WTC11 (cell line): ENCODE results near the gene POLD4. TPM values are rescaled to one million over a fixed set of nuclear protein-coding genes. Genes with fewer than 3 reads are reported as not detected.

ENCODE experiments used
- ATAC-seq: fragments of 200-7000 bp; cut with Tn5 transposase; 2 replicates; pipeline ENCODE4 v1.10.0; 2021; ENCODE audit warnings: mild to moderate bottlenecking, moderate library complexity
- CTCF ChIA-PET: fragments of 300-600 bp; sonication (Branson Sonifier 250); formaldehyde crosslinking; loops from one replicate; lab custom pipeline; 2021; ENCODE audit warnings: antibody characterized with exemption; lab: Charles Lee
- POLR2A ChIA-PET: fragments of 350-600 bp; sonication (Branson Sonifier 250); formaldehyde crosslinking; loops from one replicate; lab custom pipeline; 2021; ENCODE audit warnings: antibody characterized with exemption; lab: Charles Lee
- DNase-seq: peaks from one replicate; pipeline ENCODE4 v3.0.0; 2021; ENCODE audit warnings: low spot score
- H3K27ac Mint-ChIP-seq: 2 replicates; pipeline ENCODE4 v1.8.0; 2021; ENCODE audit warnings: mixed read lengths
- H3K27me3 Mint-ChIP-seq: 2 replicates; pipeline ENCODE4 v1.8.0; 2021; ENCODE audit warnings: low read depth, mild to moderate bottlenecking, moderate library complexity, mixed read lengths
- H3K36me3 Mint-ChIP-seq: 2 replicates; pipeline ENCODE4 v1.8.0; 2021; ENCODE audit warnings: mixed read lengths
- H3K4me1 Mint-ChIP-seq: 2 replicates; pipeline ENCODE4 v1.8.0; 2022; ENCODE audit warnings: mixed read lengths
- H3K4me3 Mint-ChIP-seq: 2 replicates; pipeline ENCODE4 v1.8.0; 2021; ENCODE audit warnings: mild to moderate bottlenecking, moderate library complexity, mixed read lengths
- H3K9me3 Mint-ChIP-seq: 2 replicates; pipeline ENCODE4 v1.8.0; 2021; ENCODE audit warnings: mixed read lengths
- CREB1 ChIP-seq: sonication (generic); formaldehyde crosslinking; IDR thresholded peaks from 2 replicates; pipeline ENCODE4 v1.8.0; 2023; ENCODE audit warnings: mild to moderate bottlenecking, missing genetic modification reagents
- CREM ChIP-seq: sonication (generic); formaldehyde crosslinking; IDR thresholded peaks from 2 replicates; pipeline ENCODE4 v1.8.1; 2022; ENCODE audit warnings: mild to moderate bottlenecking, missing genetic modification reagents, moderate library complexity
- ELF4 ChIP-seq: sonication (generic); formaldehyde crosslinking; IDR thresholded peaks from 2 replicates; pipeline ENCODE4 v1.8.1; 2022; ENCODE audit warnings: low read depth, mild to moderate bottlenecking, moderate library complexity, missing genetic modification reagents
- ETV6 ChIP-seq: sonication (generic); formaldehyde crosslinking; IDR thresholded peaks from 2 replicates; pipeline ENCODE4 v1.8.1; 2022; ENCODE audit warnings: mild to moderate bottlenecking, missing genetic modification reagents
- GABPB1 ChIP-seq: sonication (generic); formaldehyde crosslinking; IDR thresholded peaks from 2 replicates; pipeline ENCODE4 v1.8.1; 2023; ENCODE audit warnings: mild to moderate bottlenecking, missing genetic modification reagents
- IRF2 ChIP-seq: sonication (generic); formaldehyde crosslinking; IDR thresholded peaks from 2 replicates; pipeline ENCODE4 v1.8.0; 2022; ENCODE audit warnings: low read depth, missing genetic modification reagents, borderline replicate concordance
- JAZF1 ChIP-seq: fragments of 250-450 bp; sonication (Bioruptor Pico); IDR thresholded peaks from 2 replicates; pipeline ENCODE4 v1.9.0; 2021; ENCODE audit warnings: moderate library complexity, mild to moderate bottlenecking, inconsistent platforms
- JUN ChIP-seq: sonication (generic); formaldehyde crosslinking; IDR thresholded peaks from 2 replicates; pipeline ENCODE4 v1.8.0; 2023; ENCODE audit warnings: mild to moderate bottlenecking, missing genetic modification reagents
- MXD4 ChIP-seq: fragments of 250-450 bp; sonication (Bioruptor Pico); IDR thresholded peaks from 2 replicates; pipeline ENCODE4 v1.8.0; 2021; ENCODE audit warnings: mild to moderate bottlenecking, moderate library complexity, borderline replicate concordance
- MYBL2 ChIP-seq: sonication (generic); formaldehyde crosslinking; IDR thresholded peaks from 2 replicates; pipeline ENCODE4 v1.8.1; 2023; ENCODE audit warnings: mild to moderate bottlenecking, moderate library complexity, missing genetic modification reagents
- NFYB ChIP-seq: sonication (generic); formaldehyde crosslinking; conservative IDR thresholded peaks from 2 replicates; pipeline ENCODE4 v1.8.0; 2022; ENCODE audit warnings: low read depth, missing genetic modification reagents
- NR1H2 ChIP-seq: sonication (generic); formaldehyde crosslinking; IDR thresholded peaks from 2 replicates; pipeline ENCODE4 v1.9.0; 2021; ENCODE audit warnings: mild to moderate bottlenecking, moderate library complexity, missing genetic modification reagents
- ZNF219 ChIP-seq: sonication (generic); formaldehyde crosslinking; IDR thresholded peaks from 2 replicates; pipeline ENCODE4 v1.8.0; 2023; ENCODE audit warnings: missing genetic modification reagents, mild to moderate bottlenecking, borderline replicate concordance
- ZNF263 ChIP-seq: sonication (generic); formaldehyde crosslinking; IDR thresholded peaks from 2 replicates; pipeline ENCODE4 v1.8.1; 2022; ENCODE audit warnings: low read depth, mild to moderate bottlenecking, moderate library complexity, missing genetic modification reagents
- total RNA-seq: library from RNA; stranded (reverse); gene quantifications from 3 replicates; pipeline ENCODE4 v1.2.3, GENCODE V29; 2021
- TF ChIP-seq, protein P1 (sequence below): fragments of 200-600 bp; IDR thresholded peaks from 2 replicates; pipeline ENCODE4 v1.8.0; 2022; ENCODE audit warnings: antibody characterized with exemption
- TF ChIP-seq, protein P2 (sequence below): sonication (generic); formaldehyde crosslinking; IDR thresholded peaks from 2 replicates; pipeline ENCODE4 v1.8.0; 2022; ENCODE audit warnings: mild to moderate bottlenecking, missing genetic modification reagents
- TF ChIP-seq, protein P3 (sequence below): fragments of 250-450 bp; sonication (Bioruptor Pico); IDR thresholded peaks from 2 replicates; pipeline ENCODE4 v2.1.2; 2022; ENCODE audit warnings: mild to moderate bottlenecking, moderate library complexity
- TF ChIP-seq, protein P4 (sequence below): fragments of 250-450 bp; sonication (Bioruptor Pico); IDR thresholded peaks from 2 replicates; pipeline ENCODE4 v1.9.0; 2021; ENCODE audit warnings: mild to moderate bottlenecking
- TF ChIP-seq, protein P5 (sequence below): sonication (generic); formaldehyde crosslinking; IDR thresholded peaks from 2 replicates; pipeline ENCODE4 v1.8.1; 2023; ENCODE audit warnings: mild to moderate bottlenecking, missing genetic modification reagents
- TF ChIP-seq, protein P6 (sequence below): fragments of 250-450 bp; sonication (Bioruptor Pico); IDR thresholded peaks from 2 replicates; pipeline ENCODE4 v1.8.0; 2021; ENCODE audit warnings: mild to moderate bottlenecking
- TF ChIP-seq, protein P7 (sequence below): fragments of 250-450 bp; sonication (Bioruptor Pico); IDR thresholded peaks from 2 replicates; pipeline ENCODE4 v1.9.0; 2021; ENCODE audit warnings: mild to moderate bottlenecking, borderline replicate concordance

Gene POLD4
- total RNA-seq, 1 experiment from 2014 or later, result 30.3 TPM

DNA sequence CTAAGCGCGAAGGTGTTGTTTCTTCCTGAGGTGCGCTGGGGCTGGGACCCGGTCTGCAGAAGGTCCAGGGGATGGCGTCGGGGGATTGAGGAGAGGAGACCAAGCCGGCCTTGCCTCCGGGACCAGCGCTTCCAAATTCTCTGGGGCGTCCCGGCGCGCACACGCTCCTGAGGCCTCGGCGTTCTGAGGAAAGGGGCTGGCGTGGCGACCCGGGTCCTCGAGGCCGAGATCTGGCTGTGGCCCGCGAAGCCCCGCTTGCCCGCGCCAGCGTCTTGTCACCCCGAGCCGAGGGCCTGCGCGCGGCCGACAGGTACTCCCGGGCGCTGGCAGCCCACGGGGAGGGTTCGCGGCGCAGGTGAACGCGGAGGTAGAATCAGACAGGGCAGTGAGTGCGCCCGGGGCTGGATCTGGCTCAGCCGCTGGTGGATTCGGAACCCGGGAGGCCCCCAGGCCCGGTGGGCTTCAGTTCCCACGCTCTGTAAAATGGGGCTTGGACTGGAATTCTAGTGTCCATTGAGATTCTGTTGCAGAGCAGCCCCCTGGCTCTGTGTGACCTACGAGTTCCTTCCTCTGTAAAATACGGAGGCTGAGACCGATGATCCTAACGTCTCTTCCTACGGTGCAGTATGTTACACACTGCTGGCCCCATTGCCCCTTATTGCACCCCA, 35.3 kb downstream of the POLD4 start (continued):
- TF ChIP-seq, protein P1, sequence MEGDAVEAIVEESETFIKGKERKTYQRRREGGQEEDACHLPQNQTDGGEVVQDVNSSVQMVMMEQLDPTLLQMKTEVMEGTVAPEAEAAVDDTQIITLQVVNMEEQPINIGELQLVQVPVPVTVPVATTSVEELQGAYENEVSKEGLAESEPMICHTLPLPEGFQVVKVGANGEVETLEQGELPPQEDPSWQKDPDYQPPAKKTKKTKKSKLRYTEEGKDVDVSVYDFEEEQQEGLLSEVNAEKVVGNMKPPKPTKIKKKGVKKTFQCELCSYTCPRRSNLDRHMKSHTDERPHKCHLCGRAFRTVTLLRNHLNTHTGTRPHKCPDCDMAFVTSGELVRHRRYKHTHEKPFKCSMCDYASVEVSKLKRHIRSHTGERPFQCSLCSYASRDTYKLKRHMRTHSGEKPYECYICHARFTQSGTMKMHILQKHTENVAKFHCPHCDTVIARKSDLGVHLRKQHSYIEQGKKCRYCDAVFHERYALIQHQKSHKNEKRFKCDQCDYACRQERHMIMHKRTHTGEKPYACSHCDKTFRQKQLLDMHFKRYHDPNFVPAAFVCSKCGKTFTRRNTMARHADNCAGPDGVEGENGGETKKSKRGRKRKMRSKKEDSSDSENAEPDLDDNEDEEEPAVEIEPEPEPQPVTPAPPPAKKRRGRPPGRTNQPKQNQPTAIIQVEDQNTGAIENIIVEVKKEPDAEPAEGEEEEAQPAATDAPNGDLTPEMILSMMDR, result no peak; the same call in 1 of the 2 replicates
- TF ChIP-seq JUN (CRISPR knock-in tag), result no peak
- TF ChIP-seq NR1H2 (CRISPR knock-in tag), result no peak
- no peak for TF ChIP-seq JAZF1
- TF ChIP-seq, all 79 proteins: peak for 8

DNA sequence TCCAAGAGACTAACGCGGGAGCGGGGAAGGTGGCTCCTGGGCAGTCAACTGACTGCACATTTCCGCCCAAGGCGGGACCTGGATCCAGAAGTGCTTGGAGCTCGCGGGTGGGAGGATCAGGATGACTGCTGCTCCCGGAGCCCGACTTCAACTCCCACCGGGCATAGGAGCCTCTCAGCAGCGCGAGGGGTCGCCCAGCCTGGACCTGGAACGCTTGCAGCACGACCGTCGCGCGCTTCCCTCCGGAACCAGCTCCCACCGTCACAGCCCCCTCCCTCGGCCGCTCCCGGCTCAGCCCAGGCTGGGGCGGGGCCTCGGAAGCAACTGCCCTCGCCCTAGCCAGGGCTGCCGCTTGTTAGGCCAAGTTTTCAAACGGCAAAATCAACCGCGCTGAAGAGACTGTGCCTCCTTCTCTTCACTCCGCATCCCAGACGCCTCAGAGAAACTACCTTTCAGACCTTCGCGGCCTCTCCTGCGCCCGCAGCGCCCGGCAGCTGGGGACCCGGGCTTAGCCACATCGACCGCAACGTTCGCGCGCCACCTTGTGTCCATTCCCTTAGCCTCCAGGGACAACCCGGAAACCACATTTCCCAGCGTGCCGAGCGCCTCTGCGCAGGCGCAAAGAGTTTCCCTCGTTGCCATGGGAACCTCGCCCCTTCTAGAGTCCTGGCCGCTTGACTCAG, 36.0 kb downstream of the POLD4 start:
- ATAC-seq (peak; percentile 83), DNase-seq (peak; percentile 99)
- Mint-ChIP-seq H3K4me3 (peak overlapping the region; percentile 91), H3K27ac (peak overlapping the region; percentile 96), H3K36me3 (no peaks in the 10 kb centered on the region), H3K27me3 (peaks cover 41% of the 10 kb centered on the region), H3K9me3 (no peaks in the 10 kb centered on the region), H3K4me1 (peaks cover 5% of the 10 kb centered on the region)
- POLR2A ChIA-PET, result interaction anchor here (0.6 to 1.4 kb wide), 6 partner anchors 15 to 121 kb away, joined by 3 to 10 read pairs (median 4); partner anchors contain the start of genes GRK2, POLD4 and SSH3
- CTCF ChIA-PET, result interaction anchor here (0.5 to 5.4 kb wide), 57 partner anchors 9 to 1322 kb away, joined by 3 to 122 read pairs (median 5); partner anchors contain the start of genes AIP, ANKRD13D, CLCF1 and GRK2
- TF ChIP-seq IRF2 (CRISPR knock-in tag), result no peak
- no peak for TF ChIP-seq CREB1 (CRISPR knock-in tag)
- TF ChIP-seq, protein P2, sequence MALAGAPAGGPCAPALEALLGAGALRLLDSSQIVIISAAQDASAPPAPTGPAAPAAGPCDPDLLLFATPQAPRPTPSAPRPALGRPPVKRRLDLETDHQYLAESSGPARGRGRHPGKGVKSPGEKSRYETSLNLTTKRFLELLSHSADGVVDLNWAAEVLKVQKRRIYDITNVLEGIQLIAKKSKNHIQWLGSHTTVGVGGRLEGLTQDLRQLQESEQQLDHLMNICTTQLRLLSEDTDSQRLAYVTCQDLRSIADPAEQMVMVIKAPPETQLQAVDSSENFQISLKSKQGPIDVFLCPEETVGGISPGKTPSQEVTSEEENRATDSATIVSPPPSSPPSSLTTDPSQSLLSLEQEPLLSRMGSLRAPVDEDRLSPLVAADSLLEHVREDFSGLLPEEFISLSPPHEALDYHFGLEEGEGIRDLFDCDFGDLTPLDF (CRISPR knock-in tag), result no peak
- TF ChIP-seq, protein P3, sequence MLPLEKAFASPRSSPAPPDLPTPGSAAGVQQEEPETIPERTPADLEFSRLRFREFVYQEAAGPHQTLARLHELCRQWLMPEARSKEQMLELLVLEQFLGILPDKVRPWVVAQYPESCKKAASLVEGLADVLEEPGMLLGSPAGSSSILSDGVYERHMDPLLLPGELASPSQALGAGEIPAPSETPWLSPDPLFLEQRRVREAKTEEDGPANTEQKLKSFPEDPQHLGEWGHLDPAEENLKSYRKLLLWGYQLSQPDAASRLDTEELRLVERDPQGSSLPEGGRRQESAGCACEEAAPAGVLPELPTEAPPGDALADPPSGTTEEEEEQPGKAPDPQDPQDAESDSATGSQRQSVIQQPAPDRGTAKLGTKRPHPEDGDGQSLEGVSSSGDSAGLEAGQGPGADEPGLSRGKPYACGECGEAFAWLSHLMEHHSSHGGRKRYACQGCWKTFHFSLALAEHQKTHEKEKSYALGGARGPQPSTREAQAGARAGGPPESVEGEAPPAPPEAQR (CRISPR knock-in tag), result no peak
- TF ChIP-seq ELF4 (CRISPR knock-in tag), result peak; percentile 15; the same call in 1 of the 2 replicates
- TF ChIP-seq, protein P4, sequence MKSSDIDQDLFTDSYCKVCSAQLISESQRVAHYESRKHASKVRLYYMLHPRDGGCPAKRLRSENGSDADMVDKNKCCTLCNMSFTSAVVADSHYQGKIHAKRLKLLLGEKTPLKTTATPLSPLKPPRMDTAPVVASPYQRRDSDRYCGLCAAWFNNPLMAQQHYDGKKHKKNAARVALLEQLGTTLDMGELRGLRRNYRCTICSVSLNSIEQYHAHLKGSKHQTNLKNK (CRISPR knock-in tag), result no peak
- peak; percentile 15; the same call in 1 of the 2 replicates for TF ChIP-seq CREM
- no peak for TF ChIP-seq ZNF263 (CRISPR knock-in tag)
- TF ChIP-seq GABPB1 (CRISPR knock-in tag), result 0 out of 2 replicates have a peak, but pooled peaks have one; percentile 7
- TF ChIP-seq MYBL2, result peak; percentile 68; the same call in 1 of the 2 replicates
- TF ChIP-seq, protein P5, sequence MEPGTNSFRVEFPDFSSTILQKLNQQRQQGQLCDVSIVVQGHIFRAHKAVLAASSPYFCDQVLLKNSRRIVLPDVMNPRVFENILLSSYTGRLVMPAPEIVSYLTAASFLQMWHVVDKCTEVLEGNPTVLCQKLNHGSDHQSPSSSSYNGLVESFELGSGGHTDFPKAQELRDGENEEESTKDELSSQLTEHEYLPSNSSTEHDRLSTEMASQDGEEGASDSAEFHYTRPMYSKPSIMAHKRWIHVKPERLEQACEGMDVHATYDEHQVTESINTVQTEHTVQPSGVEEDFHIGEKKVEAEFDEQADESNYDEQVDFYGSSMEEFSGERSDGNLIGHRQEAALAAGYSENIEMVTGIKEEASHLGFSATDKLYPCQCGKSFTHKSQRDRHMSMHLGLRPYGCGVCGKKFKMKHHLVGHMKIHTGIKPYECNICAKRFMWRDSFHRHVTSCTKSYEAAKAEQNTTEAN (CRISPR knock-in tag), result no peak
- no peak for TF ChIP-seq NFYB
- TF ChIP-seq ETV6, result no peak
- no peak for TF ChIP-seq MXD4 (CRISPR knock-in tag)
- no peak for TF ChIP-seq ZNF219
- TF ChIP-seq, protein P6, sequence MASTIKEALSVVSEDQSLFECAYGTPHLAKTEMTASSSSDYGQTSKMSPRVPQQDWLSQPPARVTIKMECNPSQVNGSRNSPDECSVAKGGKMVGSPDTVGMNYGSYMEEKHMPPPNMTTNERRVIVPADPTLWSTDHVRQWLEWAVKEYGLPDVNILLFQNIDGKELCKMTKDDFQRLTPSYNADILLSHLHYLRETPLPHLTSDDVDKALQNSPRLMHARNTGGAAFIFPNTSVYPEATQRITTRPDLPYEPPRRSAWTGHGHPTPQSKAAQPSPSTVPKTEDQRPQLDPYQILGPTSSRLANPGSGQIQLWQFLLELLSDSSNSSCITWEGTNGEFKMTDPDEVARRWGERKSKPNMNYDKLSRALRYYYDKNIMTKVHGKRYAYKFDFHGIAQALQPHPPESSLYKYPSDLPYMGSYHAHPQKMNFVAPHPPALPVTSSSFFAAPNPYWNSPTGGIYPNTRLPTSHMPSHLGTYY (CRISPR knock-in tag), result no peak
- TF ChIP-seq, protein P7, sequence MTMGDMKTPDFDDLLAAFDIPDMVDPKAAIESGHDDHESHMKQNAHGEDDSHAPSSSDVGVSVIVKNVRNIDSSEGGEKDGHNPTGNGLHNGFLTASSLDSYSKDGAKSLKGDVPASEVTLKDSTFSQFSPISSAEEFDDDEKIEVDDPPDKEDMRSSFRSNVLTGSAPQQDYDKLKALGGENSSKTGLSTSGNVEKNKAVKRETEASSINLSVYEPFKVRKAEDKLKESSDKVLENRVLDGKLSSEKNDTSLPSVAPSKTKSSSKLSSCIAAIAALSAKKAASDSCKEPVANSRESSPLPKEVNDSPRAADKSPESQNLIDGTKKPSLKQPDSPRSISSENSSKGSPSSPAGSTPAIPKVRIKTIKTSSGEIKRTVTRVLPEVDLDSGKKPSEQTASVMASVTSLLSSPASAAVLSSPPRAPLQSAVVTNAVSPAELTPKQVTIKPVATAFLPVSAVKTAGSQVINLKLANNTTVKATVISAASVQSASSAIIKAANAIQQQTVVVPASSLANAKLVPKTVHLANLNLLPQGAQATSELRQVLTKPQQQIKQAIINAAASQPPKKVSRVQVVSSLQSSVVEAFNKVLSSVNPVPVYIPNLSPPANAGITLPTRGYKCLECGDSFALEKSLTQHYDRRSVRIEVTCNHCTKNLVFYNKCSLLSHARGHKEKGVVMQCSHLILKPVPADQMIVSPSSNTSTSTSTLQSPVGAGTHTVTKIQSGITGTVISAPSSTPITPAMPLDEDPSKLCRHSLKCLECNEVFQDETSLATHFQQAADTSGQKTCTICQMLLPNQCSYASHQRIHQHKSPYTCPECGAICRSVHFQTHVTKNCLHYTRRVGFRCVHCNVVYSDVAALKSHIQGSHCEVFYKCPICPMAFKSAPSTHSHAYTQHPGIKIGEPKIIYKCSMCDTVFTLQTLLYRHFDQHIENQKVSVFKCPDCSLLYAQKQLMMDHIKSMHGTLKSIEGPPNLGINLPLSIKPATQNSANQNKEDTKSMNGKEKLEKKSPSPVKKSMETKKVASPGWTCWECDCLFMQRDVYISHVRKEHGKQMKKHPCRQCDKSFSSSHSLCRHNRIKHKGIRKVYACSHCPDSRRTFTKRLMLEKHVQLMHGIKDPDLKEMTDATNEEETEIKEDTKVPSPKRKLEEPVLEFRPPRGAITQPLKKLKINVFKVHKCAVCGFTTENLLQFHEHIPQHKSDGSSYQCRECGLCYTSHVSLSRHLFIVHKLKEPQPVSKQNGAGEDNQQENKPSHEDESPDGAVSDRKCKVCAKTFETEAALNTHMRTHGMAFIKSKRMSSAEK (CRISPR knock-in tag), result no peak
